GM19238 (cell line): ENCODE data around the gene SNX14.
A peak's percentile ranks its signal among the peaks of the same experiment; 100 is the strongest.
"Not testable (repeated sequence)": the region's sequence is repeated elsewhere in the genome, so short reads cannot be mapped to it uniquely, and the experiment has no call there.

ENCODE experiments used
- DNase-seq: peaks from one replicate; pipeline ENCODE4 v3.0.0; 2011; ENCODE audit warnings: low spot score; ENCODE audit not compliant: insufficient read length

Gene SNX14

GRCh38 chr6:85593438-85594196 lies at the start of gene SNX14:
Gene SNX14, minus strand, starts transcription at chr6:85593858. Its CDS starts 140 bp downstream, at chr6:85593718.
- DNase-seq, result peak; percentile 82

- DNase-seq, result peak; percentile 77
These were observed 49.3 kb upstream of the SNX14 start, which contains the start of gene SYNCRIP for GRCh38 chr6:85642774-85643536. Gene SYNCRIP, minus strand, starts transcription at chr6:85642886. Its CDS starts 1,447 bp downstream, at chr6:85641439.

GRCh38 chr6:85641897-85642773 lies 48.5 kb upstream of the SNX14 start:
- peak; percentile 9 for DNase-seq

GRCh38 chr6:85641522-85641896 lies 47.9 kb upstream of the SNX14 start:
- no peak for DNase-seq

- DNase-seq, result no peak
These were observed 47.2 kb upstream of the SNX14 start for GRCh38 chr6:85640821-85641220.

- DNase-seq, result no peak
These were observed 43.9 kb upstream of the SNX14 start for GRCh38 chr6:85637579-85637978.

- DNase-seq, result no peak
These were observed 38.7 kb upstream of the SNX14 start for GRCh38 chr6:85632164-85632942.

- DNase-seq, result not testable (repeated sequence)
These were observed 37.5 kb upstream of the SNX14 start for GRCh38 chr6:85631117-85631516.

- DNase-seq, result no peak
These were observed 34.7 kb upstream of the SNX14 start for GRCh38 chr6:85628353-85628752.

- no peak for DNase-seq
These were observed 26.6 kb upstream of the SNX14 start for GRCh38 chr6:85620308-85620707.

GRCh38 chr6:85614780-85615179 lies 21.1 kb upstream of the SNX14 start:
- DNase-seq, result no peak

GRCh38 chr6:85612690-85613474 lies 19.2 kb upstream of the SNX14 start:
- no peak for DNase-seq

- DNase-seq, result no peak
These were observed 16.7 kb upstream of the SNX14 start for GRCh38 chr6:85610182-85610895.

GRCh38 chr6:85602100-85602499 lies 8.4 kb upstream of the SNX14 start:
- no peak for DNase-seq

- DNase-seq, result no peak
These were observed 7.2 kb upstream of the SNX14 start for GRCh38 chr6:85600713-85601313.

- no peak for DNase-seq
These were observed 706 bp upstream of the SNX14 start for GRCh38 chr6:85594197-85594930.

- no peak for DNase-seq
These were observed 1.6 kb downstream of the SNX14 start for GRCh38 chr6:85592033-85592432.

GRCh38 chr6:85591207-85591606 lies 2.5 kb downstream of the SNX14 start:
- no peak for DNase-seq
